Left colon (tissue), 2 donors: ENCODE results near the gene ACOT11. TPM values are rescaled to one million over a fixed set of nuclear protein-coding genes. Genes with fewer than 3 reads are reported as not detected.

Experiments
- ATAC-seq: fragments of 200-7000 bp; cut with Tn5 transposase; one replicate; pipeline ENCODE4 v1.9.1; 2020; ENCODE audit warnings: mild to moderate bottlenecking, moderate library complexity
- DNase-seq, 2 donors: peaks; one replicate each; pipeline ENCODE4 v3.0.0-alpha.2; 2020
- intact Hi-C, 2 donors: fragments of 100-400 bp; cut with DNase I in 1 of 2; cut with micrococcal nuclease in 1 of 2; formaldehyde crosslinking; loops; one replicate each; pipeline versions ENCODE4 v1.11.2 to v1.14.0; 2022; cut with DNase I, micrococcal nuclease
- total RNA-seq, 2 donors: library from RNA; stranded (reverse); fragmentation: NEBNext Ultra II Directional; extraction: Animal tissue kit (Norgen Biotek cat#: 25700); gene quantifications; one replicate each; pipeline ENCODE4 v1.2.1, GENCODE V29; 2021
- donor health status: DM: no; HTN: no; CAD: no.
- donor health status: DM: yes; HTN: yes; CAD: no.

The ACOT11 gene
- total RNA-seq, 2 donors from 2014 or later: 59.7 to 77.0 TPM

GRCh38 chr1:54556110-54556509 is 8.1 kb downstream of the ACOT11 start:
- no peak for DNase-seq
- intact Hi-C loops: no loop called here
- no peak for ATAC-seq

- no peak for DNase-seq
- intact Hi-C loops: no loop called here
- peak; percentile 47 for ATAC-seq
Observed at GRCh38 chr1:54557671-54558355, 9.8 kb downstream of the ACOT11 start.

GRCh38 chr1:54558434-54559030 is 10.5 kb downstream of the ACOT11 start:
- DNase-seq (no peak), ATAC-seq (no peak)
- intact Hi-C loops: no loop called here

GRCh38 chr1:54559111-54559548 is 11.1 kb downstream of the ACOT11 start:
- no peak for ATAC-seq
- intact Hi-C loops: no loop called here
- no peak for DNase-seq

- no peak for DNase-seq
- intact Hi-C loops: no loop called here
- ATAC-seq: no peak
Observed at GRCh38 chr1:54559771-54560231, 11.8 kb downstream of the ACOT11 start.

GRCh38 chr1:54564312-54565112 is 16.5 kb downstream of the ACOT11 start:
- ATAC-seq (peak; percentile 91), DNase-seq (peak; percentile 93 to 97)
- intact Hi-C loops: no loop called here

- ATAC-seq (peak; percentile 63), DNase-seq (peak; percentile 36 to 49)
- intact Hi-C loops: no loop called here
Observed at GRCh38 chr1:54565113-54565501, 17.1 kb downstream of the ACOT11 start.

GRCh38 chr1:54566438-54567141 is 18.6 kb downstream of the ACOT11 start:
- DNase-seq (no peak), ATAC-seq (no peak)
- intact Hi-C loops: no loop called here

- no peak for ATAC-seq
- intact Hi-C loops: no loop called here
Observed at GRCh38 chr1:54567961-54568360, 19.9 kb downstream of the ACOT11 start.

GRCh38 chr1:54569339-54569738 is 21.3 kb downstream of the ACOT11 start:
- intact Hi-C loops: no loop called here
- DNase-seq (no peak), ATAC-seq (no peak)

More at GRCh38 chr1:54567961-54568360, 19.9 kb downstream of the ACOT11 start:
- no peak for DNase-seq

- ATAC-seq: no peak
- DNase-seq: no peak
- intact Hi-C loops: no loop called here
Observed at GRCh38 chr1:54570161-54570560, 22.1 kb downstream of the ACOT11 start.

- ATAC-seq (no peak), DNase-seq (no peak)
- intact Hi-C loops: no loop called here
Observed at GRCh38 chr1:54571326-54571725, 23.3 kb downstream of the ACOT11 start.

- ATAC-seq (no peak), DNase-seq (no peak)
- intact Hi-C loops: no loop called here
Observed at GRCh38 chr1:54571803-54572541, 23.9 kb downstream of the ACOT11 start.

- intact Hi-C loops: no loop called here
- DNase-seq (no peak), ATAC-seq (no peak)
Observed at GRCh38 chr1:54572542-54572850, 24.5 kb downstream of the ACOT11 start.

- intact Hi-C loops: no loop called here
- DNase-seq (no peak), ATAC-seq (peak; percentile 12)
Observed at GRCh38 chr1:54574158-54574778, 26.2 kb downstream of the ACOT11 start.

GRCh38 chr1:54575161-54575560 is 27.1 kb downstream of the ACOT11 start:
- intact Hi-C loops: no loop called here
- ATAC-seq (no peak), DNase-seq (no peak)

- ATAC-seq: no peak
- DNase-seq: no peak
- intact Hi-C loops: no loop called here
Observed at GRCh38 chr1:54575605-54576290, 27.7 kb downstream of the ACOT11 start.

GRCh38 chr1:54577612-54578011 is 29.6 kb downstream of the ACOT11 start:
- intact Hi-C loops: no loop called here
- DNase-seq: peak; percentile 75 to 78
- peak; percentile 19 for ATAC-seq
